ENCODE measurements around the gene CFAP46. TPM values are rescaled to one million over a fixed set of nuclear protein-coding genes. Genes with fewer than 3 reads are reported as not detected.
"Not testable (repeated sequence)": the region's sequence is repeated elsewhere in the genome, so short reads cannot be mapped to it uniquely, and the experiment has no call there.

CFAP46 gene
- total and polyA plus RNA-seq, 4 donors = 0.33 to 0.59 (median 0.42) TPM

- DNase-seq (ENCODE audit: low spot score) = peak; percentile 25
- no peaks in the 10 kb centered on the region for H3K4me1 ChIP-seq (ENCODE audit: control insufficient read depth in 4 of 4, insufficient read depth in 4 of 4, low read length in 3 of 4)
- H3K27me3 ChIP-seq (ENCODE audit: control insufficient read depth in 4 of 4, insufficient read depth in 4 of 4, low read length in 3 of 4) = peaks cover 0 to 4% (median 0%) of the 10 kb centered on the region in 4 donors
- H3K36me3 ChIP-seq (ENCODE audit: control insufficient read depth in 4 of 4, insufficient read depth in 3 of 4, low read depth in 1 of 4, low read length in 3 of 4) = no peaks in the 10 kb centered on the region
- TF ChIP-seq TAF1 (conservative IDR thresholded peaks at IDR 0.05) (no peak), ZBTB33 (IDR thresholded peaks at IDR 0.05) (no peak), CTCF (IDR thresholded peaks at IDR 0.05; ENCODE audit: low read depth, low read length, missing input control) (no peak), FOXA2 (IDR thresholded peaks at IDR 0.05) (no peak), HNF4G (IDR thresholded peaks at IDR 0.05) (no peak), RAD21 (IDR thresholded peaks at IDR 0.05) (no peak), REST (IDR thresholded peaks at IDR 0.05) (no peak), NR2F2 (IDR thresholded peaks at IDR 0.05) (no peak), RXRA (IDR thresholded peaks at IDR 0.05) (no peak), YY1 (IDR thresholded peaks at IDR 0.05) (no peak), GABPA (IDR thresholded peaks at IDR 0.05 in 1 of 2, conservative IDR thresholded peaks at IDR 0.05 in 1 of 2) (no peak), JUND (IDR thresholded peaks at IDR 0.05) (no peak), ATF3 (IDR thresholded peaks at IDR 0.05) (no peak), FOXA1 (IDR thresholded peaks at IDR 0.05) (no peak)
- H3K27ac ChIP-seq (ENCODE audit: low read depth in 1 of 2, low read length in 2 of 2) = no peak overlapping the region
- WGBS = 86% methylated on average over 20 of the region's 20 CpGs
- H3K4me3 ChIP-seq (ENCODE audit: low read depth in 1 of 3, low read length in 3 of 3) = no peak overlapping the region
- H3K9ac ChIP-seq (ENCODE audit: low read depth in 1 of 2, low read length in 2 of 2) = no peak overlapping the region
- H3K9me3 ChIP-seq (ENCODE audit: control insufficient read depth in 4 of 4, low read length in 3 of 4) = peaks cover 11 to 17% (median 12%) of the 10 kb centered on the region in 4 donors
These were observed 98.1 kb downstream of the CFAP46 start for GRCh38 chr10:132844069-132844809.

- DNase-seq (ENCODE audit: low spot score); H3K27ac ChIP-seq (ENCODE audit: low read depth in 1 of 2, low read length in 2 of 2); H3K27me3 ChIP-seq (ENCODE audit: control insufficient read depth in 4 of 4, insufficient read depth in 4 of 4, low read length in 3 of 4); H3K9ac ChIP-seq (ENCODE audit: low read depth in 1 of 2, low read length in 2 of 2); H3K36me3 ChIP-seq (ENCODE audit: control insufficient read depth in 4 of 4, insufficient read depth in 3 of 4, low read depth in 1 of 4, low read length in 3 of 4); H3K4me1 ChIP-seq (ENCODE audit: control insufficient read depth in 4 of 4, insufficient read depth in 4 of 4, low read length in 3 of 4); H3K4me3 ChIP-seq (ENCODE audit: low read depth in 1 of 3, low read length in 3 of 3): not testable (repeated sequence)
- H3K9me3 ChIP-seq (ENCODE audit: control insufficient read depth in 4 of 4, low read length in 3 of 4) = peaks cover 11 to 17% (median 12%) of the 10 kb centered on the region in 4 donors
- WGBS = 84% methylated on average over 10 of the region's 10 CpGs
These were observed 99.1 kb downstream of the CFAP46 start for GRCh38 chr10:132843276-132843675.

Data from liver (tissue), 9 donors.